OCI-LY3 (cell line): ENCODE measurements around the gene IL1R1.

Source experiments
- CTCF ChIP-seq: fragments of 200-600, 300-600 bp; sonication (generic); IDR thresholded peaks from 2 replicates; pipeline ENCODE4 v1.5.1; 2014; ENCODE audit warnings: antibody characterized with exemption, low read length, low read depth
- EZH2phosphoT487 ChIP-seq: fragments of 200-600 bp; shearing (Covaris generic); IDR thresholded peaks from 2 replicates; pipeline ENCODE4 v1.6.1; 2018; ENCODE audit warnings: antibody characterized with exemption, mixed run types, low read depth

GRCh38 chr2:102140377-102140776 is 2.2 kb upstream of the IL1R1 start:
- no peak for TF ChIP-seq CTCF
- no peak for TF ChIP-seq EZH2phosphoT487
